Dermis blood vessel endothelial cell (primary cell): Measurements from ENCODE around the gene CTNNA1. TPM values are rescaled to one million over a fixed set of nuclear protein-coding genes. Genes with fewer than 3 reads are reported as not detected.
"Not testable (repeated sequence)": the region's sequence is repeated elsewhere in the genome, so short reads cannot be mapped to it uniquely, and the experiment has no call there.

Source experiments
- DNase-seq: peaks from one replicate; pipeline ENCODE4 v3.0.0; 2010
- total RNA-seq: library from RNA; depleted of rRNA; stranded (reverse); fragments of >200 nt; gene quantifications from 2 replicates; pipeline ENCODE4 v1.2.3, GENCODE V29; 2014

The CTNNA1 gene
- total RNA-seq, 1 donor from 2014 or later: 643 TPM

DNA sequence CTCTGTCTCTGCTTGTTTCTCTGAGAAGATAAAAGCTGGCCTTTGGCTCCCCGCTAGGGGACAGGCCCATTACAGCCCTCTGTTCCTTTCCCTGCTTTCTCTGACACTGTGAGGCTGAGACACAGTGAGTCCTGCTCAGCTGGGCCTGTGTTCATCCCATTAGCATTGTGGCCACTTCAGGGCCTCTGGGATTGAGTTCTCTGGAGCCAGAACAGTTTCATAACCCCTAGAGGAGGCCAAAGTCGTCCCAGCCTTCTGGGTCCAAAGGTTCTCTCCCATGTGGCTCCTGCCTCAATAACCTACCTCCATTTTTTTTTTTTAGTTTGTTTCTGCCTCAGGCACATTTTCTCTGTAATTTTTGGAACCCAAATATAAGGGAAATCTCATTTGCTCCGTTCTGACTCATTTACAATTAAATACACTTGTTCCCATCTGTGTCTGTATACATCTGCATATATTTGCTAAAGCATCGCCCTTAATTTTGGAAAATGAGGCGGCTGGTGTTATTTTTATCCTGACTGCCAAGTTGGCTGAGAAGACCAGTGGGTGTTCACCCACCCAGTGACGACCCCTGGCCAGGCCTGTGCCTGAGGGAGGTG is 27.3 kb upstream of the CTNNA1 start:
- no peak for DNase-seq

DNA sequence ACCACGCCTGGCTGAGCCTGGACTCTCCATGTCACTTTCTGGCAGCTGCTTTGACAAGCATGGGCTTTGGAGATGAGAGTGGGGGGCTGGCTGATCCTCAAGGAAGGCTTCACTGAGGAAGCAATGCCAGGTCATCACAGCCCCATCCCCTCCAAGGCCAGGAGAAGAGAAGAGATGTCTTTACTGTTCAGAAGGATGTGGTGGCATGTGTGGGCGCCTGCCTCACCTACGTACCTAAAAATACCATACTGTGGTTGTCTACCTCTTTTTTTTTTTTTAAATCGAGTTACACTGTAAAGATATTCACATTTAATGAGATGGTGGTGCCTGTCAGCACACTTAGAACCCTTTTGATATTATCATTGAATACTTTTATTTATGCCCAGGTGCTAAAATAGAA is 26.4 kb upstream of the CTNNA1 start:
- DNase-seq: no peak

DNA sequence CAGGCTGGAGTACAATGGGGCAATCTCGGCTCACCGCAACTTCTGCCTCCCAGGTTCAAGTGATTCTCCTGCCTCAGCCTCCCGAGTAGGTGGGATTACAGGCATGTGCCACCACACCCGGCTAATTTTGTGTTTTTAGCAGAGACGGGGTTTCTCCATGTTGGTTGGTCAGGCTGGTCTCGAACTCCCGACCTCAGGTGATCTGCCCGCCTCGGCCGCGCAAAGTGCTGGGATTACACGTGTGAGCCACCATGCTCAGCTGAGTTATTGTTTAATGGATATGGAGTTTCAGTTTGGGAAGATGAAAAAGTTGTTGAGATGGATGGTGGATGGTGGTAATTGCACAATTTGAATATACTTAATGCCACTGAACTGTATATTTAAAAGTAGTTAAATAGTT is 22.7 kb upstream of the CTNNA1 start:
- DNase-seq: not testable (repeated sequence)

GRCh38 chr5:138732466-138732865 is 20.8 kb upstream of the CTNNA1 start:
- DNase-seq: no peak

GRCh38 chr5:138732933-138733332 is 20.3 kb upstream of the CTNNA1 start:
- no peak for DNase-seq

DNA sequence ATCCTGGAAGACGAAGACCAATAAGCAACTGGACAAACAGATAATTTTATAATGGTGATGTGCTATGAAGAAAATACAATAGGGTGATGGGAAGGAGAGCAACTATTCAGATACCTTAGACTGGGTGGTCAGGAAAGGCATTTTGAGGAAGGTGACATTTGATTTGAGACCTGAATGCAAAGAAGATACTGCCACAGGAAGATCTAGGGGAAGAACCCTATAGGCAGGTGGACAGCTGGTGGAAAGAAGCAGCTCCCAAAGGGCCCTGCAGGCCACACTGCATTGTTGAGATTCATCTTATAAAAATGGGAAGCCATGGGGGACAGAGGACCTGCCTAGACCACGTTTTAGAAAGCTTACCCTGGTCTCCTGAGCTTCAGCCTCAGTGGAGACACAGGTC is 19.7 kb upstream of the CTNNA1 start:
- DNase-seq: no peak

- no peak for DNase-seq
These were observed 16.9 kb upstream of the CTNNA1 start for GRCh38 chr5:138736293-138736692.

DNA sequence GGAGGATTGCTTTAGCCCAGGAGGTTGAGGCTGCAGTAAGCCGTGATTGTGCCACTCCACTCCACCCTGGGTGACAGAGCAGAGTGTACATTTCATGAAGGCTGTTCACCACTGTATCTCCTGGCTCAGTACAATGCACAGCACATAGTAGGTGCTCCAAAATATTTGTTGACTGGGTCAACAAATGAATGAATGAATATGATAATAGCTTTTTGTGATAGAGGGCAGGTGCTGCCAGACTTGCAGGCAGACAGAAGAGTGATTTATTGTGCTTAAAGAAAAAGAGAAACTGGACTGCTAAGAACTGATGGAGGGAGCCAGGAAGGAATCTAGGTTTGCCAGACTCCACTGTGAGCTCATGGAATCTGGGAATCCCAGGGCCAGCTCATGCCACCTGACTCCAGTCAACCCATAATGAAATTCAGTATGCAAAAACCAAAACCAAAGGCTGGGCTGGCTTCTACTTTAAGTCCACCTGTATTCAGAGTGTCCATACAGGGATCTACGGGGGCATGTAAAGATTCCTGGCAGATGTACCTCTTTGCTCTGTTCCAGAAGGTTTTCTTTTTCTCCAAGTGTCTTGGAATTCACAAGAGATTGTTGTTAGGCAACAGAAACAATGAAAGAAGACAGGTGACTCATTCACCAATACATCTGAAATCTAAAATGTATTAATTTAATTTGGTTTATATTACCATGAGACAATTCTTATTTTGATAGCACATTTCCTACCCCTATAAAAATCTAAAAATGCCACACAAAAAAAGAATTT is 15.5 kb upstream of the CTNNA1 start:
- peak; percentile 34 for DNase-seq

DNA sequence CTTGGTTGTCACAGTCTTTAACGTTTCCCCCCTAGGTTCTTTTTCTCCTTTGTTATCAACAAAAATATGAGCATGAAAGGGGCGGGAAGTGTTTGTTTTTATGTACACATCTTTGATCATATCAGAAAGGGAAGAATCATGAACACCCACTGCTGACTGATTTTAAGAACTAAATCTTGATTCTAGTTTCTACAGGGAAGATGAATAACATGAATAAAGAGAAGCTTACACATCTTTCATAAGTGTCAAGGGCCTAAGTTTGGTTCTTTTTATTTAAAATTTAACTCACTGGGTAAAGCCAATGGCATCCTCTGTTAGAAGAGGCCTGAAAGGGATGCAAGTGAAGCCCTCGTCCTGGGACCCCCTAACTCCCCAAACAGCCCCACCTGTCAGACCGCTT is 14.8 kb upstream of the CTNNA1 start:
- DNase-seq: no peak

DNA sequence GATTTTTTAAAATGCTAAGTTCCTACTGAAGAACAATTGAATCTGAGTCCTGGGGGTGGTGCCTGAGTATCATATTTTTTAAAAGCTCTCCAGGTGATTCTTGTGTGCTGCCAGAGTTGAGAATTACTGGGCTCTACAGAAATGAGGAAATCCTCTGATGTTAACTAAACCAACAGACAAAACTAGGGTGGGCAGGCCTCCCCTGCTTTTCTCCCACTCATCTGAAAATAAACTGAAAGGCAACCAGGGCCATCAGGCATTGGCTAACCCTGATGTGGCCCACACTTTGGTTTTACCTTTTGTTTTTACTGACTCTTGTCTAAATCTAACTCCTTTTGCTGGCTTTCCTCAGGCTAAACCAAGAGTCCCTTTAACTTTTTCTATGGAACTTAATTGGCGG is 13.3 kb upstream of the CTNNA1 start:
- DNase-seq: no peak

GRCh38 chr5:138743484-138743883 is 9.7 kb upstream of the CTNNA1 start:
- no peak for DNase-seq

GRCh38 chr5:138745268-138745667 is 8.0 kb upstream of the CTNNA1 start:
- no peak for DNase-seq

GRCh38 chr5:138748630-138749081 is 4.6 kb upstream of the CTNNA1 start:
- DNase-seq: no peak

DNA sequence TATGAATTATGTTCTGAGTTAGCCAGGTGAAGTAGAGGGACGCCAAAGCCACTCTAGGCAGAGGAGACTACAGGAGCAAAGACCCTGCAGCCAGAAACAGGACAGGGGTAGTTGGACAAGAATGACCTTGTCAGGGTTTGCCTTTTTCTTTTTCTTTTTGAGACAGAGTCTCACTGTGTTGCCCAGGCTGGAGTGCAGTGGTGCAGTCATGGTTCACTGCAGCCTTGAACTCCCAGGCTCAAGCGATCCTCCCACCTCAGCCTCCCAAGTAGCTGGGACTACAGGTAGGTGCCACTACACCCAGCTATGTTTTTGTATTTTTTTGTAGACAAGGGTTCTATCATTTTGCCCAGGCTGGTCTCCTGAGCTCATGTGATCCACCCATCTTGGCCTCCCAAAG is 1.9 kb upstream of the CTNNA1 start:
- not testable (repeated sequence) for DNase-seq

DNA sequence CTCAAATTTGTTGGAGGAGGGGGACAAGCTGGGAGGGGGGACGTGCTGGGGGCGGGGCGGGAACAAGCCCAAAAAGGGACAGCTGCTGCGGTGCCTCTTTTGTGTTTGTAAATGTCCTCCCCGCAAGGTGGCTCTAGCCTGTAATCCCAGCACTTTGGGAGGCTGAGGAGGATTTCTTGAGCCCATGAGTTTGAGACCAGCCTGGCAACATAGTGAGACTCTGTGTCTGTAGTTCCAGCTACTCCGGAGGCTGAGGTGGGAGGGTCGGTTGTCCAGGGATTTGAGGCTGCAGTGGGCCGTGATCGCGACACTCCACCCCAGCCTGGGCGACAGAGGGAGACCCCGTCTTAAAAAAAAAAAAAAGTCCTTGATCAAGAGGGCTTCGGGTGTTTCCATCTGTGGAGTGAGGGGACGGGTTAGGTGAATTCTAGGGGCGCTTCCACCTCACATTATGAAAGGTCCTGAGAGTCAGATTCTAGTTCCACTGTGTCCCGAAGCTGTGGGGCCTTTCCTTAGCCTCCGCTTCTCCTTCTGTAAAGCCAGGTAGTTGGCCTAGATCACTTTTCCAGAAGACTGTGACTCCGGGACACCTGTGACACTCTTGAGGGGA is 779 bp upstream of the CTNNA1 start:
- DNase-seq: peak; percentile 10

GRCh38 chr5:138753794-138754698 is 821 bp downstream of the CTNNA1 start:
- DNase-seq: peak; percentile 96

- DNase-seq: peak; percentile 58
These were observed 1.5 kb downstream of the CTNNA1 start for GRCh38 chr5:138754699-138755057.

GRCh38 chr5:138755084-138755748 is 2.0 kb downstream of the CTNNA1 start:
- no peak for DNase-seq

- DNase-seq: no peak
These were observed 4.0 kb downstream of the CTNNA1 start for GRCh38 chr5:138757061-138757776.

DNA sequence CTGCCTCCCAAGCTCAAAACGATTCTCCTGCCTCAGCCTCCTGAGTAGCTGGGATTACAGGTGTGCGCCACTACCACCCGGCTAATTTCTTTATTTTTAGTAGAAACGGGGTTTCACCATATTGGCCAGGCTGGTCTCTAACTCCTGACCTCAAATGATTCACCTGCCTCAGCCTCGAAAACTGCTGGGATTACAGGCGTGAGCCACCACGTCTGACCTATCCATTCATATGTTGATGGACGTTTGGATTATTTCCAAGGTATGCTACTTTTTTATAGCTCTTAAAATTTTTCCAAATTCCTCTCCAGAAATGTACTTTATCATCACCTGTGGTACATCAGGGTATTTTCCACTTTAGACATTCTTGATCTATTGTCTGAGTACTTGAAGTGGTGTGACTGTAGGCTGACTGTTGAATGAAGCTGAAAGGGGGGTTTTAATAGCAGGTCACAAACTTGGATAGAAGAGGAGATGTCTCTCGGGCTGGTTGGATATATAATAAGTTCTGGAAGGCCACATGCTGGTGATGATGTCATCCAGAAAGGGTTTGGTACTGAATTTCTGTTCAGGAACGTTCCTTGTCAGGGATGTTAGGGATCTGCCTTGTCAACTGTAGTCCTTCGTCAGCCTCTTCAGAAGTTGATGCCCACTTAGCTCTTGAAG is 7.4 kb downstream of the CTNNA1 start:
- peak; percentile 42 for DNase-seq

DNA sequence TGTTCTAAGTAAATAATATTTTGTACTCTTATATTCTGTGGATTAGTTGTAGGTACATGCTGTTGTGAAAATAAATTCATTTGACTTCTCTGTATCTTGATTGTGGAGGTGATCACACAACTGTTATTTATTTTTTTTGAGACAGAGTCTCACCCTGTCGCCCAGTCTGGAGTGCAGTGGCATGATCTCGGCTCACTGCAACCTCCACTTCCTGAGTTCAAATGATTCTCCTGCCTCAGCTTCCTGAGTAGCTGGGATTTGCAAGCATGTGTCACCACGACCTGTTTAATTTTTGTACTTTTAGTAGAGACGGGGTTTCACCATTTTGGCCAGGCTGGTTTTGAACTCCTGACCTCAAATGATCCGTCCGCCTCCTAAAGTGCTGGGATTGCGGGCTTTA is 7.9 kb downstream of the CTNNA1 start:
- peak; percentile 43 for DNase-seq
